Measurements from ENCODE around the gene MAML2. TPM values are rescaled to one million over a fixed set of nuclear protein-coding genes. Genes with fewer than 3 reads are reported as not detected.
A peak's percentile ranks its signal among the peaks of the same experiment; 100 is the strongest.

MAML2 gene
- total and polyA plus RNA-seq, 9 of the 15 experiments (the other 6 are each of a cell fraction or from before 2014, with no cell fraction given): 0.79 to 6.8 (median 4.8) TPM

- peak; percentile 52; the same call in 1 of the 2 replicates for TF ChIP-seq ZNF592 (IDR thresholded peaks at IDR 0.05)
- TF ChIP-seq CEBPG (CRISPR knock-in tag; IDR thresholded peaks at IDR 0.05): peak; percentile 59; the same call in 1 of the 2 replicates
- TF ChIP-seq CEBPG (tag; conservative IDR thresholded peaks at IDR 0.05 in 1 of 2, IDR thresholded peaks at IDR 0.05 in 1 of 2): peak; percentile 61 to 79; a peak in 3 of 4 replicates
- TF ChIP-seq, protein P1, sequence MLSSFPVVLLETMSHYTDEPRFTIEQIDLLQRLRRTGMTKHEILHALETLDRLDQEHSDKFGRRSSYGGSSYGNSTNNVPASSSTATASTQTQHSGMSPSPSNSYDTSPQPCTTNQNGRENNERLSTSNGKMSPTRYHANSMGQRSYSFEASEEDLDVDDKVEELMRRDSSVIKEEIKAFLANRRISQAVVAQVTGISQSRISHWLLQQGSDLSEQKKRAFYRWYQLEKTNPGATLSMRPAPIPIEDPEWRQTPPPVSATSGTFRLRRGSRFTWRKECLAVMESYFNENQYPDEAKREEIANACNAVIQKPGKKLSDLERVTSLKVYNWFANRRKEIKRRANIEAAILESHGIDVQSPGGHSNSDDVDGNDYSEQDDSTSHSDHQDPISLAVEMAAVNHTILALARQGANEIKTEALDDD (IDR thresholded peaks at IDR 0.05): peak; percentile 43; the same call in 1 of the 2 replicates
- TF ChIP-seq, protein P2, sequence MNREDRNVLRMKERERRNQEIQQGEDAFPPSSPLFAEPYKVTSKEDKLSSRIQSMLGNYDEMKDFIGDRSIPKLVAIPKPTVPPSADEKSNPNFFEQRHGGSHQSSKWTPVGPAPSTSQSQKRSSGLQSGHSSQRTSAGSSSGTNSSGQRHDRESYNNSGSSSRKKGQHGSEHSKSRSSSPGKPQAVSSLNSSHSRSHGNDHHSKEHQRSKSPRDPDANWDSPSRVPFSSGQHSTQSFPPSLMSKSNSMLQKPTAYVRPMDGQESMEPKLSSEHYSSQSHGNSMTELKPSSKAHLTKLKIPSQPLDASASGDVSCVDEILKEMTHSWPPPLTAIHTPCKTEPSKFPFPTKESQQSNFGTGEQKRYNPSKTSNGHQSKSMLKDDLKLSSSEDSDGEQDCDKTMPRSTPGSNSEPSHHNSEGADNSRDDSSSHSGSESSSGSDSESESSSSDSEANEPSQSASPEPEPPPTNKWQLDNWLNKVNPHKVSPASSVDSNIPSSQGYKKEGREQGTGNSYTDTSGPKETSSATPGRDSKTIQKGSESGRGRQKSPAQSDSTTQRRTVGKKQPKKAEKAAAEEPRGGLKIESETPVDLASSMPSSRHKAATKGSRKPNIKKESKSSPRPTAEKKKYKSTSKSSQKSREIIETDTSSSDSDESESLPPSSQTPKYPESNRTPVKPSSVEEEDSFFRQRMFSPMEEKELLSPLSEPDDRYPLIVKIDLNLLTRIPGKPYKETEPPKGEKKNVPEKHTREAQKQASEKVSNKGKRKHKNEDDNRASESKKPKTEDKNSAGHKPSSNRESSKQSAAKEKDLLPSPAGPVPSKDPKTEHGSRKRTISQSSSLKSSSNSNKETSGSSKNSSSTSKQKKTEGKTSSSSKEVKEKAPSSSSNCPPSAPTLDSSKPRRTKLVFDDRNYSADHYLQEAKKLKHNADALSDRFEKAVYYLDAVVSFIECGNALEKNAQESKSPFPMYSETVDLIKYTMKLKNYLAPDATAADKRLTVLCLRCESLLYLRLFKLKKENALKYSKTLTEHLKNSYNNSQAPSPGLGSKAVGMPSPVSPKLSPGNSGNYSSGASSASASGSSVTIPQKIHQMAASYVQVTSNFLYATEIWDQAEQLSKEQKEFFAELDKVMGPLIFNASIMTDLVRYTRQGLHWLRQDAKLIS (CRISPR knock-in tag; IDR thresholded peaks at IDR 0.05): 0 out of 2 replicates have a peak, but pooled peaks have one; percentile 45
- TF ChIP-seq JUN (IDR thresholded peaks at IDR 0.05; ENCODE audit: borderline replicate concordance, low read depth, low read length): no peak
- TF ChIP-seq JUN (CRISPR knock-in tag; IDR thresholded peaks at IDR 0.05; ENCODE audit: borderline replicate concordance): no peak
- TF ChIP-seq ZKSCAN8 (CRISPR knock-in tag; IDR thresholded peaks at IDR 0.05): no peak
- peak; percentile 60 for TF ChIP-seq CXXC5 (CRISPR knock-in tag; IDR thresholded peaks at IDR 0.05)
- TF ChIP-seq MLLT1 (IDR thresholded peaks at IDR 0.05): no peak
- TF ChIP-seq ZNF23 (CRISPR knock-in tag; IDR thresholded peaks at IDR 0.05): no peak
- peak; percentile 86 for TF ChIP-seq FIP1L1 (IDR thresholded peaks at IDR 0.05; ENCODE audit: low read depth, low read length, poor library complexity, severe bottlenecking)
- peak in 1 of 2 experiments; percentile 52; a peak in 1 of 3 replicates for TF ChIP-seq CBX3 (IDR thresholded peaks at IDR 0.05; ENCODE audit: borderline replicate concordance in 1 of 2, low read length in 2 of 2)
- TF ChIP-seq MYBL2 (IDR thresholded peaks at IDR 0.05; ENCODE audit: low read depth): no peak
- no peak for TF ChIP-seq MYBL2 (CRISPR knock-in tag; IDR thresholded peaks at IDR 0.05; ENCODE audit: borderline replicate concordance)
- peak; percentile 93 for TF ChIP-seq GABPA (tag; conservative IDR thresholded peaks at IDR 0.05; ENCODE audit: low read depth)
Measured at GRCh38 chr11:96389720-96390487, 46.9 kb upstream of the MAML2 start, which contains the start of the genes CCDC82 and JRKL (continued).

Measured in K562 (cell line).